Spinal cord (tissue), 10 donors: ENCODE measurements around the gene RAVER1. TPM values are rescaled to one million over a fixed set of nuclear protein-coding genes. Genes with fewer than 3 reads are reported as not detected.
"Not testable (repeated sequence)": the region's sequence is repeated elsewhere in the genome, so short reads cannot be mapped to it uniquely, and the experiment has no call there.

Source experiments
- DNase-seq, 6 donors: peaks; one replicate each; pipeline versions ENCODE4 v3.0.0 to v3.0.0-alpha.2; 2013 to 2015; ENCODE audit warnings: low spot score in 6 of 6, low read depth in 4 of 6
- H3K27ac ChIP-seq: one replicate; pipeline ENCODE4 v1.5.1; 2013; ENCODE audit warnings: low read depth, low read length, control low read depth
- H3K27me3 ChIP-seq: one replicate; pipeline ENCODE4 v1.6.1; 2013; ENCODE audit warnings: low read length; ENCODE audit not compliant: control insufficient read depth, insufficient read depth
- H3K36me3 ChIP-seq: one replicate; pipeline ENCODE4 v1.6.1; 2013; ENCODE audit warnings: low read length; ENCODE audit not compliant: control insufficient read depth, insufficient read depth
- H3K4me1 ChIP-seq: one replicate; pipeline ENCODE4 v1.6.1; 2013; ENCODE audit warnings: low read length; ENCODE audit not compliant: control insufficient read depth, insufficient read depth
- H3K4me3 ChIP-seq: one replicate; pipeline ENCODE4 v1.5.1; 2013; ENCODE audit warnings: low read depth, low read length, control low read depth
- H3K9me3 ChIP-seq: one replicate; pipeline ENCODE4 v1.6.1; 2013; ENCODE audit warnings: low read length; ENCODE audit not compliant: control insufficient read depth, insufficient read depth
- WGBS: methylation state at CpG from one replicate; pipeline ENCODE4 v1.1.5; 2013; ENCODE audit warnings: missing lambda C conversion rate; ENCODE audit not compliant: insufficient coverage; 5-methylcytosine and 5-hydroxymethylcytosine counted together
- polyA plus RNA-seq, 2 donors: library from polyadenylated mRNA; unstranded; fragments of 120-200 nt; gene quantifications; one replicate each; pipeline ENCODE4 v1.2.1, GENCODE V29; 2013; ENCODE audit not compliant: insufficient read length in 2 of 2
- total RNA-seq, 2 donors: library from RNA; depleted of rRNA in 1 of 2; stranded (reverse); fragments of 120-200 nt in 1 of 2; fragments of >200 nt in 1 of 2; gene quantifications; one replicate each; pipeline versions ENCODE4 v1.2.3 to v1.2.4, GENCODE V29; 2013 to 2014
- donor health status: healthy.

The RAVER1 gene
- total and polyA plus RNA-seq, 4 donors: 5.4 to 42.3 (median 20.6) TPM

DNA sequence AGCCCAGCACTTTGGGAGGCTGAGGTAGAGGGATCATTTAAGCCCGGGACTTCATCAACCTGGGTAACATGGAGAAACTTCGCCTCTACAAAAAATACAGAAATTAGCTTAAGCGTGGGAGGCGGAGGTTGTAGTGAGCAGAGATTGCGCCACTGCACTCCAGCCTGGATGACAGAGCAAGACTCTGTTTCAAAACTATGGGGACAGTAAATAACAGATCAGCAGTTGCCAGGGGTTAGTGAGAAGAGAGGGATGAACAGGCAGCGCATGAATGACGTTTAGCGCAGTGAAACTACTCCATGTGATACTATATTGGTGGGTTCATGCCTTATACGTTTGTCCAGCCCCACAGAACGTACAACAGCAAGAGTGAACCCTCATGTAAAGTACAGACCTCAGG lies 13.2 kb upstream of the RAVER1 start:
- DNase-seq: no peak
- Histone ChIP-seq H3K4me1 (no peaks in the 10 kb centered on the region), H3K36me3 (peaks cover 14% of the 10 kb centered on the region), H3K27ac (no peak overlapping the region), H3K27me3 (no peaks in the 10 kb centered on the region), H3K4me3 (no peak overlapping the region), H3K9me3 (no peaks in the 10 kb centered on the region)
- WGBS: 80% methylated on average over 6 of the region's 10 CpGs

DNA sequence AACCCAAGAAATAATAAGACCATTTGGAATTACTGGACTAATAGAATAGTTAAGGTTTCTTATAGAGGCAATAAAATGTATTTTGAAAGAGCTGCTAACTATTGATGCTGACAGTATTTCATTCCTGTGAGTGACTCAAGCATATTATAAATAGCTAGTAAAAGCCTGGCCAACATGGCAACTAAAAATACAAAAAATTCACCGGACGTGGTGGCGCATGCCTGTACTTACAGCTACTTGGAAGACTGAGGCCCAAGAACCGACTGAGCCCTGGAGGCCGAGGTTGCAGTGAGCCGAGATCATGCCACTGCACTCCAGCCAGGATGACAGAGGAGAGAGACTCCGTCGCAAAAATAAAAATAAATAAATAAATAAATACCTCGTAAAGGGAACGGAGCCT lies 11.5 kb upstream of the RAVER1 start:
- H3K9me3 ChIP-seq: no peaks in the 10 kb centered on the region
- DNase-seq: no peak
- no peak overlapping the region for H3K4me3 ChIP-seq
- H3K36me3 ChIP-seq: peaks cover under 1% of the 10 kb centered on the region
- no peaks in the 10 kb centered on the region for H3K4me1 ChIP-seq
- H3K27me3 ChIP-seq: no peaks in the 10 kb centered on the region
- WGBS: 92% methylated on average over 3 of the region's 10 CpGs
- H3K27ac ChIP-seq: no peak overlapping the region

DNA sequence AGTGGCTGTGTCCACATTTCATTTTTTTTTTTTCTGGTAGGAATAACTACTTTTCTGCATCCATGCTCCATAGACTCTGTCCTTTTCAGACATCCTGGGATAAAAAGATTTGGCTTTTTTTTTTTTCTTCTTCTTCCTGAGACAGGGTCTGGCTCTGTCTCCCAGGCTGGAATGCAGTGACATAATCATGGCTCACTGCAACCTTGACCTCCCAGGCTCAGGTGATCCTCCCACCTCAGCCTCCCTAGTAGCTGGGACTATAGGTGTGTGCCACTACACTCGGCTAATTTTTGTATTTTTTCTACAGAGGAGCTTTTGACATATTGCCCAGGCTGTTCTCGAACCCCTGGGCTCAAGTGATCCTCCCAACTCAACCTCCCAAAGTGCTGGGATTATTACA lies 10.2 kb upstream of the RAVER1 start:
- WGBS: no CpG with 5 or more reads among the region's 2 CpGs
- DNase-seq: no peak
- no peak overlapping the region for H3K4me3 ChIP-seq
- H3K4me1 ChIP-seq: no peaks in the 10 kb centered on the region
- H3K36me3 ChIP-seq: peaks cover 3% of the 10 kb centered on the region
- H3K27ac ChIP-seq: no peak overlapping the region
- no peaks in the 10 kb centered on the region for H3K27me3 ChIP-seq
- no peaks in the 10 kb centered on the region for H3K9me3 ChIP-seq

DNA sequence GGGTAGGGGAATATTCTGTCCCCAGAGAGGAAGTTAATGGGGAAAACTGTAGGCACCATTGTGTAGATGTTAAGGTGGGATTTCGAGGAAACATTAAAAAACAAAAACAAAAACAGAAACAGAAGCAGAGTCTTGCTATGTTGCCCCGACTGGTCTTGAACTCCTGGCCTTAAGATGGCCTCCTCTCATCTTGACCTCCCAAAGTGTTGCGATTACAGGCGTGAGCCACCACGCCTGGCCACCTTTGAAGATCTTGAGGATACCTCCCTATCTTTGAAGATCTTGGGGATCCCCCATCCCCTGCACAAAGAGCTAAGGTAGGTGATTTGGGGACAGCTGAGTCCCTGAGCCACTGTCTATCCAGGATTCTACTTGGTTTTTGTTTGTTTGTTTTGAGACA lies 6.6 kb upstream of the RAVER1 start:
- no peak for DNase-seq
- WGBS: 90% methylated on average over 2 of the region's 5 CpGs
- no peaks in the 10 kb centered on the region for H3K9me3 ChIP-seq
- H3K36me3 ChIP-seq: peaks cover 3% of the 10 kb centered on the region
- no peak overlapping the region for H3K27ac ChIP-seq
- H3K4me1 ChIP-seq: peaks cover 9% of the 10 kb centered on the region
- no peaks in the 10 kb centered on the region for H3K27me3 ChIP-seq
- no peak overlapping the region for H3K4me3 ChIP-seq

DNA sequence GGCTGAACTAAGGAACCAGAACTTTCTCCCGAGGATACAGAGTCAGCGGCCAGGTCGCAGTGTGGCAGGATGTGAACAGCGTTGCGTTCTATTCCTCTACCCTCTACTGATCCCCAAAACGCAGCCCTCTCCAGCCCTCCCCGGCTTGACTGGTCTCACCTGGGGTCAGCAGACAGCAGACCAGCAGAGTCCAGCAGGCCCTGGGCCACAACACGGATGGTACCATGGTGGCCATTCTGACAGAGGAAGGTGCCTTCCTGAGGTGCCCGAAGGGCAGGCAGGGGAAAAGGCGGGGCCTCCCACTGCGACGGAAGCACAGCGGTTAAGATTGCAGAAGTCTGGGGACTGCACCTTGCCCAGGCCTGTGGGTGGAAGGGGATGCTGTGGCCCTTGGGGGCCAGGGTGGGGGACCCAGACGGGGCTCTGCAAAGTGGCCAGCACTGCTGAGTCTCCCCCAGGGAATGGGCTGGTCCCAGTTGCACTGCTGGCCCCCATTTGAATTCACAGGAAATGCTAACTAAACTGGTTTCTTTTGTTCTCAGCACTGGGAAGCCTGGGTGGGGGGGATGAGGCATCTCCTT lies 6.1 kb upstream of the RAVER1 start, which contains the start of gene ICAM3:
Gene ICAM3 (minus strand): TSS at position 245 of the 581 bp plus-strand sequence. CDS start 10 bp downstream, at position 235.
- H3K9me3 ChIP-seq: no peaks in the 10 kb centered on the region
- no peak for DNase-seq
- H3K4me1 ChIP-seq: peaks cover 14% of the 10 kb centered on the region
- H3K36me3 ChIP-seq: peaks cover 3% of the 10 kb centered on the region
- H3K27ac ChIP-seq: no peak within 1 kb of the TSS
- H3K4me3 ChIP-seq: no peak within 1 kb of the TSS
- H3K27me3 ChIP-seq: no peaks in the 10 kb centered on the region
- 63% methylated on average over 14 of the region's 14 CpGs for WGBS

DNA sequence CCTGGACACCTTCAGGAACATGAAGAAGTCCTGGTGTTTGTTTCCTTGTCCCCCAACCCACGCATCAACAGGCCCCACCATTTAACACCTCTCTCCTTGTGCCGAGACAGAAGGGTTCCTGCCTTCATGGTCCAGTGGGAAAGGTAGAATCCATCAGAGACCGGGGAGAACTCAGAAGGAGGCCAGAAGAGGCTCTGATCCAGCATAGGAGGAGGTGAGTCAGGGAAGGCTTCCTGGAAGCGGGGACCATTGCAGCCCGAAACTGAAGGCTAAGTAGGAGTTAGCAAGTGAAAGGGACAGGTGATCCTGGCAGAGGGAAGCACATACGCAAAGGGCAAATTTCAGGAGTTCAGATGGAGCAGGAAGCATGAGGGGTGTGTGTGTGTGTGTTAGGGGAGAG lies 5.6 kb upstream of the RAVER1 start:
- H3K36me3 ChIP-seq: peaks cover 3% of the 10 kb centered on the region
- H3K27ac ChIP-seq: no peak overlapping the region
- 87% methylated on average over 4 of the region's 6 CpGs for WGBS
- no peak for DNase-seq
- H3K27me3 ChIP-seq: no peaks in the 10 kb centered on the region
- no peak overlapping the region for H3K4me3 ChIP-seq
- no peaks in the 10 kb centered on the region for H3K9me3 ChIP-seq
- peaks cover 20% of the 10 kb centered on the region for H3K4me1 ChIP-seq

DNA sequence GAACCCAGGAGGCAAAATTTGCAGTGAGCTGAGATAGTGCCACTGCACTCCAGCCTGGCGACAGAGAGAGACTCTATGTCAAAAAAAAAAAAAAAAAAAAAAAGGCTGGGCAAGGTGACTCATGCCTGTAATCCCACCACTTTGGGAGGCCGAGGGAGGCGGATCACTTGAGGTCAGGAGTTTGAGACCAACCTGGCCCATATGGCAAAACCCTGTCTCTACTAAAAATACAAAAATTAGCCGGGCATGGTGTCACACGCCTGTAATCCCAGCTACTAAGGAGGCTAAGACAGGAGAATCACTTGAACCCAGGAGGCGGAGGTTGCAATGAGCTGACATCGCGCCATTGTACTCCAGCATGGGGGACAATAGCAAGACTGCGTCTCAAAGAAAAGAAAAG lies 3.4 kb upstream of the RAVER1 start:
- H3K27me3 ChIP-seq, H3K27ac ChIP-seq, H3K4me3 ChIP-seq, H3K36me3 ChIP-seq, H3K9me3 ChIP-seq, DNase-seq: not testable (repeated sequence)
- WGBS: 94% methylated on average over 9 of the region's 9 CpGs
- H3K4me1 ChIP-seq: peaks cover 34% of the 10 kb centered on the region

DNA sequence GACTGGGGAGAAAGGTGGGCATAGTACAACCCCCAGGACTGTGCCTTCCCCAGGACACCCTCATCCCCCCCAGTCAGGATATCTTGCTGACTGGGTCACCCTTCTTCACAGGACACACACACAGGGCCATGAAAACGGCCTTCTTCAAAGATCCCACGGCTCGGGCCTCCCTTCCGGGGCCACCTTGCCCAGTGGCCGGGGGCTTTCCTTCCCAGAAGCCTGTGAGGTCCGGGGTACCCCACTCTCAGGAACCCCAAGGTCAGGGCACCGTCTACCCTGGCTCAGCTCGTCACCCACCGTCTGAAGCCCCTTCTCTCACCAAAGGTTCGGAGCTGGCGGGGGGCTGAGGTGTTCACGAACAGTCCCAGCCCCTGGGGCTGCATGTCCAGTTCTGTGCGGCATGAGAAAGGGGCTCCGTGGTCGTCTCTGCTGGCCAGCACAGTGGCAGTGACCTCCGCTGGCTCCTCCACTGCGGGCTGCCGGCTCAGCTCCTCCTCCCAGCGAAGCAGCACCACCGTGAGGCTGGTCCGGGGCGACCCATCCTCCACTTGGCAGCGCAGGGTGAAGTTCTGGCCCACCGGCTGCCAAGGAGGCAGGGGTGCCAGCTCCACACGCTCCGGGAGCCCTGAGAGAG lies 2.1 kb upstream of the RAVER1 start:
- Histone ChIP-seq H3K4me3 (no peak overlapping the region), H3K27ac (peak overlapping the region; percentile 15)

DNA sequence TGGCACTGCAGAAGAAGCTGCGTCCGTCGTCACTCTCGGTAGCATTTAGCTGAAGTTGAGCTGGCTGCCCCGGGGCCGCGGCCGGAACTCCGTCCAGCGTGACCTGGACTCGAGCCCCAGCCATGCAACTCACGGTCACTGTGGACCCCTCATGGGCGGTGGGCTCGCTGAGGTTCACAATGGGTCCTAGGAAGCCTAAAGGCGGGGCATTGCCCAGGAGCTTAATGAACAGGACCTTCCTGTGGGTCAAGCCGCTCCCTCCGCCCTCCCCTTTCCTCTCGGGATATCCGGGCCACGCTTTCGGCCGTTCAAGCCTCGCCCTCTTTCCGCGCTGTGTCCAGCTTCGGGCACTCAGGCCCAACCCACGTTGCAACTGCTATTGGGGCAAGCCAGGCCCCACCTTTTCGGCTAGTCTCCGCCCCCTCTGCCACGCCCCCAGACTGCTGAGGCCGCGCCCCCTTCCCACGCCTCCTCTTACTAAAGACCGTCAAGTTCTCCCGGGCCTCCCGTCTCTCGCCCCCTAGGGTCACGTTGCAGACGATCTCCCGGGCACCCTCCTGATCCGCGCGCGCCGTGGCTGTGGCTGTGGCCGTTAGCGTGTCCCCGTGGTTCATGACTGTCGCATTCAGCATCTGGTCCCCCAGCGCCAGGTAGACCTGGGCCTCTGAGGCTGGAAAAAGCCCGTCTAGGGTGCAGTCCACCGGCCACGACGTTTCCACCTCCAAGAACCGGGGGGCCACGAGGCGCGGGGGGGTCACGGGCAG lies 1.4 kb upstream of the RAVER1 start:
- peak in 4 of 6 donors; percentile 35 to 88 (median 62) for DNase-seq
- H3K9me3 ChIP-seq: no peaks in the 10 kb centered on the region

More for the DNA sequence above, 2.1 kb upstream of the RAVER1 start:
- Histone ChIP-seq H3K4me1 (peaks cover 38% of the 10 kb centered on the region), H3K36me3 (peaks cover 12% of the 10 kb centered on the region), H3K27me3 (no peaks in the 10 kb centered on the region), H3K9me3 (no peaks in the 10 kb centered on the region)
- no peak for DNase-seq
- WGBS: 46% methylated on average over 23 of the region's 26 CpGs

More for the DNA sequence above, 1.4 kb upstream of the RAVER1 start:
- Histone ChIP-seq H3K4me1 (peaks cover 38% of the 10 kb centered on the region), H3K27me3 (no peaks in the 10 kb centered on the region), H3K27ac (peak overlapping the region; percentile 67), H3K4me3 (peak overlapping the region; percentile 99), H3K36me3 (peaks cover 19% of the 10 kb centered on the region)
- WGBS: 3% methylated on average over 59 of the region's 59 CpGs
